Small intestine (tissue), 7 donors: ENCODE data around the gene CLDN22. TPM values are rescaled to one million over a fixed set of nuclear protein-coding genes. Genes with fewer than 3 reads are reported as not detected.

ENCODE experiments used
- DNase-seq, 2 donors: peaks; one replicate each; pipeline versions ENCODE4 v3.0.0 to v3.0.0-alpha.2; 2013
- FAIRE-seq: peaks from 2 replicates; lab custom pipeline; 2012; peaks lifted over from hg19 to GRCh38; lab: Jason Lieb, UNC
- H3K27ac ChIP-seq, 3 donors: one replicate each; pipeline ENCODE4 v1.5.1; 2013; ENCODE audit warnings: low read length in 2 of 3, mild to moderate bottlenecking in 2 of 3, control low read depth in 1 of 3, inconsistent platforms in 1 of 3, low read depth in 1 of 3, moderate library complexity in 1 of 3
- H3K27me3 ChIP-seq, 3 donors: one replicate each; pipeline ENCODE4 v1.6.1; 2013; ENCODE audit warnings: low read length in 3 of 3, inconsistent platforms in 1 of 3; ENCODE audit not compliant: control insufficient read depth in 3 of 3, insufficient read depth in 3 of 3
- H3K36me3 ChIP-seq, 3 donors: one replicate each; pipeline ENCODE4 v1.6.1; 2013; ENCODE audit warnings: low read length in 3 of 3, inconsistent platforms in 1 of 3, low read depth in 1 of 3, mild to moderate bottlenecking in 1 of 3, moderate library complexity in 1 of 3; ENCODE audit not compliant: control insufficient read depth in 3 of 3, insufficient read depth in 2 of 3
- H3K4me1 ChIP-seq, 3 donors: one replicate each; pipeline ENCODE4 v1.6.1; 2013; ENCODE audit warnings: low read length in 2 of 3, inconsistent platforms in 1 of 3, low read depth in 1 of 3, mild to moderate bottlenecking in 1 of 3, moderate library complexity in 1 of 3; ENCODE audit not compliant: control insufficient read depth in 3 of 3, insufficient read depth in 2 of 3
- H3K4me3 ChIP-seq, 3 donors: one replicate each; pipeline ENCODE4 v1.5.1; 2013; ENCODE audit warnings: low read length in 3 of 3, control low read depth in 1 of 3, inconsistent platforms in 1 of 3, low read depth in 1 of 3, mild to moderate bottlenecking in 1 of 3, moderate library complexity in 1 of 3
- H3K9me3 ChIP-seq, 2 donors: one replicate each; pipeline ENCODE4 v1.6.1; 2013; ENCODE audit warnings: low read depth in 1 of 2, low read length in 1 of 2; ENCODE audit not compliant: control insufficient read depth in 2 of 2, insufficient read depth in 1 of 2
- WGBS, 3 donors: extraction: QIAGEN DNeasy Blood & Tissue Kit; methylation state at CpG; one replicate each; pipeline ENCODE4 v1.1.7; 2013; 5-methylcytosine and 5-hydroxymethylcytosine counted together
- polyA plus RNA-seq, 4 donors: library from polyadenylated mRNA; stranded (reverse) in 3 of 4; unstranded in 1 of 4; fragments of 200-250 nt in 3 of 4; fragments of 120-200 nt in 1 of 4; gene quantifications; one replicate each; pipeline versions ENCODE4 v1.2.1 to v1.2.3, GENCODE V29; 2013
- donor health status: healthy with polysubstance abuse.
- donor health status: control.
- donor health status: control.
- donor health status: Bipolar disorder and iron deficiency.
- donor health status: healthy.

Gene CLDN22
- polyA plus RNA-seq, 4 donors, result 0.03 to 0.06 TPM; not detected in 2

DNA sequence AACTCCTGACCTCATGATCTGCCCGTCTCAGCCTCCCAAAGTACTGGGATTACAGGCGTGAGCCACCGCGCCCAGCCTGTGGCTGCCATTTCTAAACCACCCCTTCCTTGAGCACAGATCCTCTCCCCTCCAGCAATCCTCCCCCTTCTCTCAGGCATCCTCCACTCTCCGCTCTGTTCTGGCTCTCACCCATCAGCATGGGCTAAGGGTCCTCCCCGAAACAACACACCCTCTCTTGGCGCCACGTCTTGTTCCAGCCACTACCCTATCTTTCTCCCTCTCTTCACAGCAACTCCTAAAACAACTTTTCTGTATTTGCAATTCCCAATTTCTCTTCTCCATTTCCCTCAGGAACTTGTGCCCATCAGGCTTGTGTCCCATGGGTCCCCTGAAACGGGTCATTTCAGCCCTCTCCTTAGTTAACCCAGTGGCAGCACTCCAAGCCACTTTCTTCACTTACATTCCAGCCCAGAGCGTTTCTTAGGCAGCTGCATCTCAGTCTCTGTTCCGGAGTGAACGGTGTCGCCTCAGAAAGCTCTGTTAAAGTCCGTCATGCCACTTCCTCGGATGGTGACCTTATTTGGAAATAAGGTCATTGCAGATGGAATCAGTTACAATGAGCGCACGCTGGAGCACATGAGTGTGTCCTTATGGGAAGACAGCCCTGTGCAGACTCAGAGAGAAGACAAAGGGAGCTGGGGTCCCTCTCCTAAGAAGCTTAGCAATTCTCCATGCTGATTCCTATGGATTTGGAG, 30.4 kb upstream of the CLDN22 start:
- peaks cover 0 to 11% (median 0%) of the 10 kb centered on the region in 3 donors for H3K4me1 ChIP-seq
- FAIRE-seq, result no peak

DNA sequence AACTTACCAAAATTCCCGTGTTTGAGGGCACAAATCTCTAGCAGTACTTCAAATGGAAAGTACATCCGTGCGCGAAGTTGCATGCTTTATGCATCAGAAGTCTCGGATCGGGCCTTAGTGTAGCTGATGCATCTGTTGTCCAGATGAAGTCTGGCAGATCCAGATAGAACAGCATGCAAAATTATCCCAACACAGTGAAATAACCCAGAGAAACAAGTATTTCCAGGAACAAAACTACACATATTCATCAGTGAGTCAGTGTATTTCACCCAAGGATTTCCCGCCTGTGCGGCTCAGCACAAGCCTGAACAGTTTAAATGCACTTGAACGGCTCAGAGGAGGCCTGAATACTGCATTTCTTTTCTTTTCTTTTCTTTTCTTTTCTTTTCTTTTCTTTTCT, 29.6 kb upstream of the CLDN22 start:
- peaks cover 0 to 6% (median 0%) of the 10 kb centered on the region in 3 donors for H3K4me1 ChIP-seq
- no peak overlapping the region for H3K27ac ChIP-seq
- FAIRE-seq, result no peak
- no peaks in the 10 kb centered on the region for H3K36me3 ChIP-seq
- no peaks in the 10 kb centered on the region for H3K9me3 ChIP-seq
- WGBS, 3 donors, result 92 to 94% (median 93%) methylated on average over 9 of the region's 9 CpGs
- DNase-seq, result no peak
- H3K4me3 ChIP-seq, result no peak overlapping the region
- no peaks in the 10 kb centered on the region for H3K27me3 ChIP-seq

More for the DNA sequence above, 30.4 kb upstream of the CLDN22 start:
- Histone ChIP-seq H3K27ac (no peak overlapping the region), H3K27me3 (no peaks in the 10 kb centered on the region), H3K9me3 (no peaks in the 10 kb centered on the region), H3K4me3 (no peak overlapping the region), H3K36me3 (no peaks in the 10 kb centered on the region)
- WGBS, 3 donors, result 83 to 91% (median 88%) methylated on average over 17 of the region's 17 CpGs
- DNase-seq, result no peak

DNA sequence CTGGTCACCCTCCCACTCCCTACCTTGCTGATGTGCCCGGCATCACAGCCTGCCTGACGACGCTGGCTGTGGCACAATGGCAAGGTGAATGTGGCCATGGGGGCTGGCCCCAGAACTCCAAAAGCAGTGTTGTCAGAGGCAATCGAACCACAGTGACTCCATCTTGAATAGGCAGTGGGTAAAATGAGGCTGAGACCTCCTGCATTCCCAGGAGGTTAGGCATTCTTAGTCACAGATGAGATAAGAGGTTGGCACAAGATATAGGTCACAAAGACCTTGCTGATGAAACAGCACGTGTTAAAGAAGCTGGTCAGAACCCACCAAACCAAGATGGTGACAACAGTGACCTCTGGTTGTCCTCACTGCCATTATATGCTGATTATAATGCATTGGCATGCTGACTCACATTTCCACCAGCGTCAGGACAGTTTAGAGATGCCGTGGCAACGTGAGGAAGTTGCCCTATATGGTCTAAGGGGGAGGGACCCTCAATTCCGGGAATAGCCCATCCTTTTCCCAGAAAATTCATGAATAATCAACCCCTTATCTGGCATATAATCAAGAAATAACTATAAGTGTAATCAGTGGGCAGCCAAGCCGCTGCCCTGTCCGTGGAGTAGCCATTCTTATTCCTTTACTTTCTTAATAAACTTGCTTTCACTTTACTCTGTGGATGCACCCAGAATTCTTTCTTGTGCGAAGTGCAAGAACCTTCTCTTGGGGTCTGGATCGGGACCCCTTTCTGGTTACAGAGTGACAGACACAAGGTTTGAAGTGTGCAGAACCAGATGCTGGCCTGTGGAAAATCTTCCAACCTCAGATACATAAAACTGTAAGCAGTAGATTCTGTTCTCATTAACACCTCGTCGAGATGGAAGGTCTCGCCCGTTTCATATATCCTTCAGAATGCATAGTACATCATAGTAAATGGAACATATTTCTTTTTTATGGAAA, 28.9 kb upstream of the CLDN22 start:
- Histone ChIP-seq H3K4me1 (peaks cover 0 to 5% (median 0%) of the 10 kb centered on the region in 3 donors), H3K9me3 (no peaks in the 10 kb centered on the region), H3K36me3 (peaks cover 0 to 2% (median 0%) of the 10 kb centered on the region in 3 donors), H3K27me3 (no peaks in the 10 kb centered on the region), H3K4me3 (no peak overlapping the region), H3K27ac (no peak overlapping the region)
- FAIRE-seq (no peak), DNase-seq (peak in 1 of 2 donors; percentile 26)
- WGBS, 3 donors, result 75 to 85% (median 76%) methylated on average over 17 of the region's 17 CpGs

GRCh38 chr4:183348136-183348535, 28.1 kb upstream of the CLDN22 start:
- no peak for FAIRE-seq

GRCh38 chr4:183347566-183347965, 27.5 kb upstream of the CLDN22 start:
- H3K36me3 ChIP-seq, result peaks cover 0 to 2% (median 0%) of the 10 kb centered on the region in 3 donors
- H3K27ac ChIP-seq, result no peak overlapping the region
- FAIRE-seq, result no peak
- DNase-seq, result peak in 1 of 2 donors; percentile 64
- no peak overlapping the region for H3K4me3 ChIP-seq
- H3K9me3 ChIP-seq, result no peaks in the 10 kb centered on the region
- peaks cover 0 to 6% (median 0%) of the 10 kb centered on the region in 3 donors for H3K4me1 ChIP-seq
- H3K27me3 ChIP-seq, result peaks cover 0 to 4% (median 0%) of the 10 kb centered on the region in 3 donors
- WGBS, 3 donors, result 83 to 89% (median 89%) methylated on average over 4 of the region's 4 CpGs

More at GRCh38 chr4:183348136-183348535, 28.1 kb upstream of the CLDN22 start:
- no peak for DNase-seq
- Histone ChIP-seq H3K4me3 (no peak overlapping the region), H3K27me3 (peaks cover 0 to 1% (median 0%) of the 10 kb centered on the region in 3 donors), H3K36me3 (peaks cover 0 to 2% (median 0%) of the 10 kb centered on the region in 3 donors), H3K9me3 (no peaks in the 10 kb centered on the region), H3K4me1 (peaks cover 0 to 4% (median 0%) of the 10 kb centered on the region in 3 donors), H3K27ac (no peak overlapping the region)
- WGBS, 3 donors, result 87 to 93% (median 88%) methylated on average over 12 of the region's 12 CpGs

DNA sequence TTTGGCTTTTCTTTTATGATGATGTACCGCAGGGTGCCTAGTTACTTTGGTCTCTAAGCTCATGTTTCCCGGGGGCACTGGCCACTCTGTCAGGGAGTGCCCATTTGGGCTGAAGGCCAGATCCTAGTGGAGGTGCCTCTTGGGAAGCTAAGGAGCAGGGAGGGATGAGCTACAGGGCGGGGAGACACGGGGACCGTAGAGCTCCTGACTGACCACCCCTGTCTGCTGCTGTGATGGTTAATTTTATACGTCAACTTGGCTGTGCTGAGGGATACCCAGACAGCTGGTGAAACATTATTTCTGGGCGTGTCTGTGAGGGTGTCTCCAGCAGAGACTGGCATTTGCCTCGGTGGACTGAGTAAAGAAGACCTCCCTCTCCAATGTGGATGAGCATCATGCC, 27.1 kb upstream of the CLDN22 start:
- WGBS, 3 donors, result 80 to 84% (median 84%) methylated on average over 8 of the region's 8 CpGs
- peaks cover 0 to 4% (median 0%) of the 10 kb centered on the region in 3 donors for H3K27me3 ChIP-seq
- no peaks in the 10 kb centered on the region for H3K9me3 ChIP-seq
- H3K27ac ChIP-seq, result no peak overlapping the region
- H3K4me3 ChIP-seq, result no peak overlapping the region
- peaks cover 0 to 2% (median 0%) of the 10 kb centered on the region in 3 donors for H3K36me3 ChIP-seq
- peaks cover 0 to 6% (median 0%) of the 10 kb centered on the region in 3 donors for H3K4me1 ChIP-seq
- FAIRE-seq (no peak), DNase-seq (no peak)

DNA sequence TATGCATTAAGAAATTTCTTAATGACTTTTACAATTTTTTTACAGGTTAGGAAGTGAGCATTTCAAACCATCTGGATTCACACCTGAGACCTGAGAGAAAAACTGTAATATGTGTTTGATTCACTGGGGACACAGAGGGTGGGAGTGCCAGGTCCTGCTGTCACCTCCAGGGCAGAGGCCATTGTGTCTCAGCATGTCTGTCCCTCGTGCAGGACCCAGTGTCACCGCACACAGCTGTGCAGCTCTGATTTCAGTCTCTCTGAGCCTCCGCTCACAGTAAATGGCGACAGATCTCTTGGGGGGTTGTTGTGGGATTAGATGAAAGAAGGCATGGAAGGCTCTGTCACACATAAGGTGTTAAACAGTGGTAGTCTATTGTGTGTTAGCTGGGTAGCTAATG, 25.2 kb upstream of the CLDN22 start:
- Histone ChIP-seq H3K4me3 (no peak overlapping the region), H3K27me3 (peaks cover 0 to 4% (median 0%) of the 10 kb centered on the region in 3 donors), H3K4me1 (peaks cover 0 to 6% (median 0%) of the 10 kb centered on the region in 3 donors), H3K27ac (no peak overlapping the region), H3K36me3 (peaks cover 0 to 2% (median 0%) of the 10 kb centered on the region in 3 donors), H3K9me3 (no peaks in the 10 kb centered on the region)
- DNase-seq (no peak), FAIRE-seq (no peak)
- 86 to 93% (median 89%) methylated on average over 4 of the region's 4 CpGs for WGBS, 3 donors
